NCI-H82 treated with DMSO at 0.1 percent for 48 hours (cell line): Measurements from ENCODE around the gene FXYD7.

Experiments used
- DNase-seq: peaks from one replicate; lab custom pipeline; 2025; ENCODE audit not compliant: unreplicated experiment; lab: John Stamatoyannopoulos, UW

Gene FXYD7

GRCh38 chr19:35162471-35163326 is 19.6 kb downstream of the FXYD7 start:
- no peak for DNase-seq

DNA sequence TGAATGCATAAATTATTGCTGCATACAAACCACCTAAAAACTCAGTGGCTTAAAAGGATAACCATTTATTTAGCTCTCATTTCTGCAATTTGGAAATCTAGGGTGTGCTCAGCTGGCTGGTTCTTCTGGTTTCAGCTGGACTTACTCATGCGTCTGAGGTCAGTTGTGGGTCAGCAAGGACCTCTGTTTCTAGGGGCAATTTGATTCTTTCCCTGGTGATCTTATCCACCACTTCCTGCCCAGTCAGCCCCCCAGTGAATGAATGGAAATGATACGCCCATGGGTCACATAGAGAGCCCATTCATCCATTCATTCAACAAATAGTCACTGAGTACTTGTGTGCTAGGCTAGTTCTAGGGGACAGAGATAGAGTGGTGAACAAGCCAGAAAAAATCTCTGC is 21.4 kb downstream of the FXYD7 start:
- no peak for DNase-seq

DNA sequence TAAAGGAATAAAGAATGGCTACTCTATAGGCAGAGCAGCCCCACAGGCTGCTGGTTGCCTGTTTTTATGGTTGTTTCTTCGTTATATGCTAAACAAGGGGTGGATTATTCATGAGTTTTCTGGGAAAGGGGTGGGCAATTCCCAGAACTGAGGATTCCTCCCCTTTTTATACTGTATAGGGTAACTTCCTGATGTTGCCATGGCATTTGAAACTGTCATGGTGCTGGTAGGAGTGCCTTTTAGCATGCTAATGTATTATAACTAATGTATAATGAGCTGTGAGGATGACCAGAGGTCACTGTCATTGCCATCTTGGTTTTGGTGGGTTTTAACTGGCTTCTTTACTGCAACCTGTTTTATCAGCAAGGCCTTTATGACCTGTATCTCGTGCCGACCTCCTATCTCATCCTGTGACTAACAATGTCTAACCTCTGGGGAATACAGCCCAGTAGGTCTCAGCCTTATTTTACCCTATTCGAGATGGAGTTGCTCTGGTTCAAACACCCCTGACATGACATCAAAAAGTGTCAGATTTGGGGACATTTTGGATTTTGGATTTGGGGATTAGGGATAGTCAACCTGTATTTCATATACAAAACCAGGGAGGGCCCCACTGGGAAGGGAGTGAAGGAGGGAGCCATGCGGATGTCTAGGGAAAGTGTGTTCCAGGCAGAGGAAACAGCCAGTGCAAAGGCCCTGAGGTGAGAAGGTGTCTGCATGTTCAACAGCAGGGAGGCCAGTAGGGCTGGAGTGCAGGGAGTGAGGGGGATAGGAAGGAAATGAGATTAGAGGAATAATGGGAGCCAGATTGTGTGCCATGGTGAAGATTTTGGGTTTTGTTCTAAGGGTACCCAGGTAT is 22.4 kb downstream of the FXYD7 start:
- no peak for DNase-seq

DNA sequence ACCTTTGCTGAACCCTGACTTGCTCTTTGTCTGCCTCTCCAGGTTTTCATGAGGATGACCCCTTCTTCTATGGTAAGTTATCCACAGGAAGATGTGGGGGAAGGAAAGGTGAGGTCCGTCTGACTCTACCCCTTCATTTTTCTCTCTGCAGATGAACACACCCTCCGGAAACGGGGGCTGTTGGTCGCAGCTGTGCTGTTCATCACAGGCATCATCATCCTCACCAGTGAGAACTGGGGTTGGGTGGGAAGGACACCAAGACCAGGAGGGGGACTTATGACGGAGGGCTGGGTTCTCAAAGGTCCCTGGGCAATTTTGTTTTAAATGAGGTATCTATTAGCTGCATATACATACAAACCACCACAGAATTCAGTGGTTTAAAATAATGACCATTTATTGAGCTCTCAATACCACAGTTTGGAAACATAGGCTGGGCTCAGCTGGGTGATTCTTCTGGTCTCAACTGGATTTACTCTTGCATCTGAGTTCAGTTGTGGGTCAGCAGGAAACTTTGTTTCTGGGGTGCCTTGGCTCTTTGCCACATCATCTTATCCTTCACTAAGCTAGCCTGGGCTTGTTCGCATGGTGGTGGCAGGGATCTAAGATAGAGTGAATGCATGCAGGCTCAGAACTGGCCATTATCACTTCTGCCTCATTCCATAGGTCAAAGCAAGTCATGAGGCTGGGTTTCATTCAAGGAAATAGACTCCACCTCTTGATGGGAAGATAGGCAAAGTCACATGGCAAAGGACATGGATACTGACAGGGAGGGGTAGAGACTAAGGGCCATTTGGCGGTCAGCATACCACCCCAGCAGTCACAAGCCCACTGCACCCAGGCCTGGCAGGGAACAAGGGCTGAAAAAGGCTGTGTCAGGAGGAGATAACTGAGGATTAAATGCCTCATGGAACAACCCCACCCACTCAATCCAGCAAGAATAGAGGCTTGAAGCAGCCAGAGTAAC is 23.3 kb downstream of the FXYD7 start:
- DNase-seq, result no peak

- DNase-seq, result no peak
Measured at GRCh38 chr19:35167251-35168119, 24.4 kb downstream of the FXYD7 start.

GRCh38 chr19:35168196-35168595 is 25.1 kb downstream of the FXYD7 start:
- no peak for DNase-seq

GRCh38 chr19:35169221-35169995 is 26.4 kb downstream of the FXYD7 start:
- no peak for DNase-seq

- no peak for DNase-seq
Measured at GRCh38 chr19:35170359-35171061, 27.5 kb downstream of the FXYD7 start.

GRCh38 chr19:35171730-35172129 is 28.7 kb downstream of the FXYD7 start:
- DNase-seq, result no peak

DNA sequence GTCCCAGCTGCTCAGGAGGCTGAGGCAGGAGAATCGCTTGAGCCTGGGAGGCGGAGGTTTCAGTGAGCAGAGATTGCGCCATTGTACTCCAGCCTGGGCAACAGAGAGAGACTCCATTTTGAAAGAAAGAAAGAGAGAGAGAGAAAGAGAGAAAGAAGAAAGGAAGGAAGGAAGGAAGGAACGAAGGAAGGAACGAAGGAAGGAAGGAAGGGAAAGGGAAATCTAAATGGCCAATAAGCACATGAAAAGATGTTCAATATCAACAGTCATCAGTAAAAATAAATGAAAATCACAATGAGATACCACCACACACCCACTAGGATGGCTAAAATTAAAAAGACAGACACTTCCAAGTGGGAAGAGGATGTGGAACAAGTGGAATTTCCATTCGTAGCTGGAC is 31.2 kb downstream of the FXYD7 start:
- DNase-seq, result no peak

GRCh38 chr19:35176181-35176570 is 33.1 kb downstream of the FXYD7 start:
- no peak for DNase-seq

- DNase-seq, result no peak
Measured at GRCh38 chr19:35177377-35178274, 34.6 kb downstream of the FXYD7 start.

GRCh38 chr19:35178701-35179100 is 35.6 kb downstream of the FXYD7 start:
- DNase-seq, result no peak

DNA sequence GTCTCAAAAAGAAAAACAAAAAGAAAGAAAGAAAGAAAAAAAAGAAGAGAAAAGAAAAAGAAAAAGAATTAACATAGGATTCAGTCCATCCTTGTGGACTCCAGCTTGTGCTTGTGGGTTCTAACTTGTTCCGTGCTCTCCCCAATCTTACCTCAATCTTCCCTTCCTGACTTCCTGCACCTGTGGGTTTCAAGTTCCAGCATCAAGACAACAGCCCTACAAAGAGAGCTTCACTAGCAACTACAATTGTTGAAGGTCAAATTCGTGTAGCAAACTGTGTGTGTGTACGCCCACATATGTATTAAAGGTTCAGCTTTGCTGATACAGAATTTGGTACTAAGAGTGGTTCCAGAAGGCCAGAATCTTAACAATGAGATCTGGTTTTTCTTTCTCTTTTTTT is 36.8 kb downstream of the FXYD7 start:
- no peak for DNase-seq

DNA sequence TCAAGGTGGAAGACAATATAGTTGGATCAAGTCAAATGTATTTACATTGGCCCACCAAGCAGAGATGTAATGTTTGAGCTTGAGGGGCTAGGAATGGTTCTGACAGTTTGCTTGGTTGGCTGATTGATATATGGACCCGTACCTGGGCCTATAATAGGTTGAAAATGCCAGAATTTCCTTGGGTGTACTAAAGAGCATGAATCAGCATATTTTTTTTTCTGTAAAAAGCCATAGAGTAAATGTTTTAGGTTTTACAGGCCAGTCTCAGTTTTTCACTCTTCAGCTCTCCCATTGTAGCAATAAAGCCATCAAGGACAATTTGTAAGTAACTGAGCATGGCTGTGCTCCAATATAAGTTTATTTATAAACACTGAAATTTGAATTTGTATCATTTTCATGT is 38.3 kb downstream of the FXYD7 start:
- no peak for DNase-seq

DNA sequence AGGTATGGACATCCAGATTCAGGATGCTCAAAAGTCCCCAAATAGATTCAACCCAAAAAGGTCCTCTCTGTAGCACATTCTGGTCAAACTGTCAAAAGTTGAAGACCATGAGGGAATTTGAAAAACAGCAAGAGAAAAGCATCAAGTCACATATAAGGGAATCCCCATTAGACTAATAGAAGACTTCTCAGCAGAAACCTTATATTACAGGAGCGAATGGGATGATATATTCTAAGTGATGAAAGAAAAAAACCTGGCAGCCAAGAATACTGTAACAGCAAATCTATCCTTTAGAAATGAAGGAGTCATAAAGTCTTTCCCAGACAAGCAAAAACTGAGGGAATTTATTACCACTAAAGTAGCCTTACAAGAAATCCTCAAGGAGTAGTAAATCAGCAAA is 41.2 kb downstream of the FXYD7 start:
- no peak for DNase-seq

DNA sequence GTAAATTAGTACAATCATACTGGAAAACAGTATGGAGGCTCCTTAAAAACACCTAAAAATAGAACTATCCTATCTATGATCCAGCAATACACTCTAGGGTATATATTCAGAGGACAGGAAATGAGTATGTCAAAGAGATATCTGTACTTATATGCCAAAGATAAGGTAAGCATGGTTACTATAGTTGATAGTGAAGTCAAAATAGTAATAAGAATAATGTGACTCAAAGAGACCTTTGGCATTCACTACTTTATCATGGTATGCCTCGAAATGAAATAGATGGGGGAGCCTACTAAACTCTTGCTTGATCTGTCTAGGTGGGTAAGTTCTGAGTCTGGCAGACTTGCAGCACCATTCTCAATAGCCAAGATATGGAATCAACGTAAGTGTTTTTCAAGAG is 41.8 kb downstream of the FXYD7 start:
- DNase-seq, result no peak
